Upper lobe of right lung (tissue), 1 donor: ENCODE results near the gene UQCC2. TPM values are rescaled to one million over a fixed set of nuclear protein-coding genes. Genes with fewer than 3 reads are reported as not detected.

ENCODE experiments used
- ATAC-seq: fragments of 200-7000 bp; cut with Tn5 transposase; one replicate; pipeline ENCODE4 v1.9.1; 2020; ENCODE audit warnings: mild to moderate bottlenecking, moderate library complexity
- DNase-seq: peaks from one replicate; pipeline ENCODE4 v3.0.0-alpha.2; 2020
- H3K27ac ChIP-seq: fragments of 200-600 bp; one replicate; pipeline ENCODE4 v1.8.0; 2022
- H3K27me3 ChIP-seq: fragments of 200-600 bp; one replicate; pipeline ENCODE4 v1.8.0; 2022; ENCODE audit warnings: mild to moderate bottlenecking
- H3K36me3 ChIP-seq: fragments of 200-600 bp; one replicate; pipeline ENCODE4 v1.8.0; 2022
- H3K4me1 ChIP-seq: fragments of 200-600 bp; one replicate; pipeline ENCODE4 v1.8.0; 2022
- H3K4me3 ChIP-seq: fragments of 200-600 bp; one replicate; pipeline ENCODE4 v1.8.0; 2022; ENCODE audit warnings: mild to moderate bottlenecking
- H3K9me3 ChIP-seq: fragments of 200-600 bp; one replicate; pipeline ENCODE4 v1.8.0; 2022
- CTCF ChIP-seq: fragments of 200-600 bp; IDR thresholded peaks from one replicate; pipeline ENCODE4 v1.8.0; 2022; ENCODE audit warnings: antibody characterized with exemption
- intact Hi-C: fragments of 100-400 bp; cut with DNase I; formaldehyde crosslinking; loops from one replicate; pipeline ENCODE4 v1.11.0; 2022
- total RNA-seq: library from RNA; stranded (reverse); fragmentation: NEBNext Ultra II Directional; extraction: Animal tissue kit (Norgen Biotek cat#: 25700); gene quantifications from one replicate; pipeline ENCODE4 v1.2.1, GENCODE V29; 2021
- donor health status: DM: no; HTN: yes; CAD: no; lungs with severe emphysema.

The UQCC2 gene
- total RNA-seq, 1 donor from 2014 or later = 40.6 TPM

GRCh38 chr6:33756211-33756954 is 44.9 kb upstream of the UQCC2 start:
- Histone ChIP-seq H3K4me3 (no peak overlapping the region), H3K4me1 (peaks cover 4% of the 10 kb centered on the region), H3K27ac (no peak overlapping the region), H3K27me3 (no peaks in the 10 kb centered on the region), H3K36me3 (no peaks in the 10 kb centered on the region), H3K9me3 (no peaks in the 10 kb centered on the region)
- intact Hi-C loops = no loop called here
- no peak for ATAC-seq
- no peak for TF ChIP-seq CTCF
- DNase-seq = no peak

GRCh38 chr6:33755070-33755869 is 43.8 kb upstream of the UQCC2 start:
- H3K4me1 ChIP-seq = peaks cover 4% of the 10 kb centered on the region
- no peaks in the 10 kb centered on the region for H3K27me3 ChIP-seq
- ATAC-seq = no peak
- no peaks in the 10 kb centered on the region for H3K9me3 ChIP-seq
- no peak for TF ChIP-seq CTCF
- no peak overlapping the region for H3K4me3 ChIP-seq
- H3K36me3 ChIP-seq = no peaks in the 10 kb centered on the region
- DNase-seq = no peak
- H3K27ac ChIP-seq = no peak overlapping the region
- intact Hi-C loops = no loop called here

- no peaks in the 10 kb centered on the region for H3K9me3 ChIP-seq
- ATAC-seq (no peak), DNase-seq (no peak)
- intact Hi-C loops = no loop called here
- no peak overlapping the region for H3K4me3 ChIP-seq
- H3K27me3 ChIP-seq = no peaks in the 10 kb centered on the region
- TF ChIP-seq CTCF = no peak
- H3K4me1 ChIP-seq = peaks cover 4% of the 10 kb centered on the region
- H3K36me3 ChIP-seq = no peaks in the 10 kb centered on the region
- H3K27ac ChIP-seq = no peak overlapping the region
Observed at GRCh38 chr6:33754222-33754621, 42.7 kb upstream of the UQCC2 start.

- no peak overlapping the region for H3K27ac ChIP-seq
Observed at GRCh38 chr6:33752646-33753015, 41.1 kb upstream of the UQCC2 start.

More at GRCh38 chr6:33752646-33753015, 41.1 kb upstream of the UQCC2 start:
- H3K4me3 ChIP-seq = no peak overlapping the region
- DNase-seq = no peak
- no peak for ATAC-seq
- intact Hi-C loops = no loop called here
- no peaks in the 10 kb centered on the region for H3K27me3 ChIP-seq
- peaks cover 4% of the 10 kb centered on the region for H3K4me1 ChIP-seq
- H3K36me3 ChIP-seq = no peaks in the 10 kb centered on the region
- TF ChIP-seq CTCF = no peak
- no peaks in the 10 kb centered on the region for H3K9me3 ChIP-seq
